PC-3 (cell line): ENCODE results near the gene NPR3.

Experiments
- CTCF ChIP-seq: fragments of 300-600 bp; sonication (generic); conservative IDR thresholded peaks from 2 replicates; pipeline ENCODE4 v1.5.1; 2017; ENCODE audit warnings: antibody characterized with exemption, low read depth, mild to moderate bottlenecking, low read length
- EZH2 ChIP-seq: fragments of 300-600 bp; sonication (generic); IDR thresholded peaks from one replicate; pipeline ENCODE4 v1.6.1; 2017; ENCODE audit warnings: antibody characterized with exemption, mild to moderate bottlenecking, low read length; ENCODE audit not compliant: unreplicated experiment

DNA sequence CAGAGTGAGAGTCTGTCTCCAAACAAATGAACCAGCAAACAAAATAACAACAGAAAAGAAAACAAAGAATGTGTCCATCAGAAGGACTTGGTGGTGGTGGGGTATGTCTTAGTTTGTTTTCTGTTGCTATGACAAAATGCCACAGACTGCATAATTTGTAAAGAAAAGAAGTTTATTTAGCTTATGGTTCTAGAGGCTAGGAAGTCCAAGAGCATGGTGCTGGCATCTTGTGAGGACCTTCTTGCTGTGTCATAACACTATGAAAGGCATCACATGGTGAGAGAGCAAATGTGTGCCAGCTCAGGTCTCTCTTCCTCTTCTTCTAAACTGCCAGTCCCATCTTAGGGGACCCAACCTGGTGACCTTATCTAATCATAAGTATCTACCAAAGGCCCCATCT, 10.5 kb downstream of the NPR3 start:
- no peak for TF ChIP-seq CTCF
- TF ChIP-seq EZH2: no peak
